ENCODE data around the gene SAMD4A. TPM values are rescaled to one million over a fixed set of nuclear protein-coding genes. Genes with fewer than 3 reads are reported as not detected.

SAMD4A gene
- total RNA-seq, 1 experiment from 2014 or later, result 9.6 TPM

DNA sequence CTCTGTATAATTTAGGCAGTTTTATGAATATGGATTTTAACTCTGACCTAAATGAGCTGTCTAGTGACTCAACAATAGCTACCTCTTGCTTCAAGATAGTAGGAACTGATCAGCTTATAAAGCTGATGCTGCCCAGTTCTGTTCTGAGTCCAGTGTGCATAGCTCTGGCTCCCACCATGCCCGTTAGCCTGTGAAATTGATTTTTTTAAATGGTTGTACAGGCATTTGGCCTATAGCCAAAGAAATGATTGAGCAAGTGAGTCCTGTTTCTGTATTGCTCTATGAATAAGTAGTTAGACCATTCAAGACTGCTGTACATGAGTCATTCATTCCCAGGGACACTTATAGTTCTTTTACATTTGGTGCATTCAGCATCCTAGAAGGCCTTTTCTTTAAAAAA lies 36.4 kb downstream of the SAMD4A start:
- Histone ChIP-seq H4K8ac (replicated peaks; ENCODE audit: insufficient read length, low read depth, low read length) (no peak overlapping the region), H3K27ac (ENCODE audit: insufficient read length, low read depth, low read length) (no peak overlapping the region), H3K79me2 (ENCODE audit: insufficient read depth, low read length) (no peaks in the 10 kb centered on the region)

More for the DNA sequence above, 36.4 kb downstream of the SAMD4A start:
- H2AK5ac ChIP-seq (ENCODE audit: insufficient read length, low read length), result no peak overlapping the region
- H3K4me1 Mint-ChIP-seq, result peaks cover 5 to 13% of the 10 kb centered on the region in 2 experiments
- H4K91ac ChIP-seq (ENCODE audit: insufficient read length, low read depth, low read length), result no peak overlapping the region
- H3T11ph ChIP-seq (ENCODE audit: low read length), result no peak overlapping the region
- H3K4me2 ChIP-seq (ENCODE audit: insufficient read depth, insufficient read length, low read length), result no peak overlapping the region
- WGBS (ENCODE audit: extremely low coverage, insufficient read length, low lambda C conversion rate), result no CpG with 5 or more reads among the region's 1 CpG
- DNase-seq, result no peak
- no peak overlapping the region for H3K27ac Mint-ChIP-seq
- no peak overlapping the region for H3K9ac ChIP-seq (ENCODE audit: extremely low read depth, insufficient read length, low read length)
- no peak overlapping the region for H3K14ac ChIP-seq (ENCODE audit: insufficient read depth, low read length)
- no peak overlapping the region for H2BK15ac ChIP-seq (ENCODE audit: low read depth, low read length)
- no peak overlapping the region for H3K4ac ChIP-seq (ENCODE audit: low read depth, low read length)
- TF ChIP-seq, protein P1, sequence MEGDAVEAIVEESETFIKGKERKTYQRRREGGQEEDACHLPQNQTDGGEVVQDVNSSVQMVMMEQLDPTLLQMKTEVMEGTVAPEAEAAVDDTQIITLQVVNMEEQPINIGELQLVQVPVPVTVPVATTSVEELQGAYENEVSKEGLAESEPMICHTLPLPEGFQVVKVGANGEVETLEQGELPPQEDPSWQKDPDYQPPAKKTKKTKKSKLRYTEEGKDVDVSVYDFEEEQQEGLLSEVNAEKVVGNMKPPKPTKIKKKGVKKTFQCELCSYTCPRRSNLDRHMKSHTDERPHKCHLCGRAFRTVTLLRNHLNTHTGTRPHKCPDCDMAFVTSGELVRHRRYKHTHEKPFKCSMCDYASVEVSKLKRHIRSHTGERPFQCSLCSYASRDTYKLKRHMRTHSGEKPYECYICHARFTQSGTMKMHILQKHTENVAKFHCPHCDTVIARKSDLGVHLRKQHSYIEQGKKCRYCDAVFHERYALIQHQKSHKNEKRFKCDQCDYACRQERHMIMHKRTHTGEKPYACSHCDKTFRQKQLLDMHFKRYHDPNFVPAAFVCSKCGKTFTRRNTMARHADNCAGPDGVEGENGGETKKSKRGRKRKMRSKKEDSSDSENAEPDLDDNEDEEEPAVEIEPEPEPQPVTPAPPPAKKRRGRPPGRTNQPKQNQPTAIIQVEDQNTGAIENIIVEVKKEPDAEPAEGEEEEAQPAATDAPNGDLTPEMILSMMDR (conservative IDR thresholded peaks at IDR 0.05), result no peak
- H2AFZ ChIP-seq (ENCODE audit: low read length), result no peak overlapping the region
- H3K36me3 Mint-ChIP-seq (ENCODE audit: insufficient read depth in 1 of 3, low read depth in 3 of 3), result no peaks in the 10 kb centered on the region
- H3K27me3 Mint-ChIP-seq (ENCODE audit: low read depth), result no peaks in the 10 kb centered on the region
- H2BK20ac ChIP-seq (ENCODE audit: low read depth, low read length, poor library complexity, severe bottlenecking), result no peak overlapping the region
- H4K5ac ChIP-seq (ENCODE audit: insufficient read length, low read depth, low read length), result no peak overlapping the region
- no peaks in the 10 kb centered on the region for H4K20me1 ChIP-seq (ENCODE audit: control insufficient read depth, insufficient read depth, insufficient read length)
- no peaks in the 10 kb centered on the region for H3K23me2 ChIP-seq (ENCODE audit: insufficient read length, low read depth, low read length, poor library complexity, severe bottlenecking)
- H2BK12ac ChIP-seq (ENCODE audit: insufficient read length, low read depth, low read length), result no peak overlapping the region
- no peaks in the 10 kb centered on the region for H3K9me3 ChIP-seq (ENCODE audit: control insufficient read depth, low read depth, low read length)
- H3K23ac ChIP-seq (ENCODE audit: insufficient read length, low read depth, low read length), result no peak overlapping the region
- no peak overlapping the region for H2BK120ac ChIP-seq (ENCODE audit: low read depth, low read length, poor library complexity, severe bottlenecking)
- no peaks in the 10 kb centered on the region for H3K27me3 ChIP-seq (ENCODE audit: insufficient read depth, low read length)
- no peaks in the 10 kb centered on the region for H3K9me3 Mint-ChIP-seq
- no peaks in the 10 kb centered on the region for H3K79me1 ChIP-seq (ENCODE audit: insufficient read depth, low read depth, low read length, poor library complexity, severe bottlenecking)
- no peak overlapping the region for H3K18ac ChIP-seq (ENCODE audit: insufficient read length, low read depth, low read length)
- no peak overlapping the region for H3K4me3 Mint-ChIP-seq
- no peak overlapping the region for H2BK5ac ChIP-seq (ENCODE audit: insufficient read length, low read length)
- no peak overlapping the region for H3K56ac ChIP-seq (ENCODE audit: insufficient read length, low read depth, low read length)
- no peaks in the 10 kb centered on the region for H3K4me1 ChIP-seq (ENCODE audit: insufficient read depth, low read length)
